H9 (cell line): ENCODE measurements around the gene IMMP2L. TPM values are rescaled to one million over a fixed set of nuclear protein-coding genes. Genes with fewer than 3 reads are reported as not detected.

Source experiments
- DNase-seq: peaks from one replicate; pipeline ENCODE4 v3.0.0-alpha.2; 2017
- H2AFZ ChIP-seq: one replicate; pipeline ENCODE4 v1.6.1; 2013; ENCODE audit warnings: mild to moderate bottlenecking, low read length, control low read depth, moderate library complexity
- H2AK5ac ChIP-seq: 2 replicates; pipeline ENCODE4 v1.6.1; 2013; ENCODE audit warnings: low read length, control low read depth, mixed read lengths; ENCODE audit not compliant: insufficient read length
- H2BK120ac ChIP-seq: one replicate; pipeline ENCODE4 v1.6.1; 2013; ENCODE audit warnings: low read depth, mild to moderate bottlenecking, low read length, control low read depth, inconsistent platforms; ENCODE audit not compliant: poor library complexity, severe bottlenecking
- H2BK12ac ChIP-seq: 2 replicates; pipeline ENCODE4 v1.6.1; 2013; ENCODE audit warnings: low read length, control low read depth, mixed read lengths, low read depth; ENCODE audit not compliant: insufficient read length
- H2BK15ac ChIP-seq: 2 replicates; pipeline ENCODE4 v1.6.1; 2013; ENCODE audit warnings: low read depth, low read length, control low read depth
- H2BK20ac ChIP-seq: one replicate; pipeline ENCODE4 v1.6.1; 2013; ENCODE audit warnings: low read depth, mild to moderate bottlenecking, low read length, control low read depth, inconsistent platforms; ENCODE audit not compliant: poor library complexity, severe bottlenecking
- H2BK5ac ChIP-seq: 2 replicates; pipeline ENCODE4 v1.6.1; 2013; ENCODE audit warnings: low read length, control low read depth, mixed read lengths; ENCODE audit not compliant: insufficient read length
- H3K14ac ChIP-seq: 2 replicates; pipeline ENCODE4 v1.6.1; 2013; ENCODE audit warnings: low read length, control low read depth; ENCODE audit not compliant: insufficient read depth
- H3K18ac ChIP-seq: 2 replicates; pipeline ENCODE4 v1.6.1; 2013; ENCODE audit warnings: low read depth, mild to moderate bottlenecking, mixed read lengths, low read length, control low read depth; ENCODE audit not compliant: insufficient read length
- H3K23ac ChIP-seq: 2 replicates; pipeline ENCODE4 v1.6.1; 2013; ENCODE audit warnings: low read length, control low read depth, mixed read lengths, low read depth; ENCODE audit not compliant: insufficient read length
- H3K23me2 ChIP-seq: 2 replicates; pipeline ENCODE4 v1.6.1; 2013; ENCODE audit warnings: low read depth, mild to moderate bottlenecking, mixed read lengths, low read length, control low read depth; ENCODE audit not compliant: insufficient read length, poor library complexity, severe bottlenecking
- H3K27ac ChIP-seq: 2 replicates; pipeline ENCODE4 v1.5.1; 2013; ENCODE audit warnings: low read length, control low read depth, mixed read lengths, low read depth; ENCODE audit not compliant: insufficient read length
- H3K27me3 ChIP-seq: 2 replicates; pipeline ENCODE4 v1.6.1; 2013; ENCODE audit warnings: low read length, control low read depth, inconsistent platforms; ENCODE audit not compliant: insufficient read depth
- H3K4ac ChIP-seq: 2 replicates; pipeline ENCODE4 v1.6.1; 2013; ENCODE audit warnings: low read depth, mild to moderate bottlenecking, control low read depth, inconsistent platforms, low read length, moderate library complexity
- H3K4me1 ChIP-seq: 2 replicates; pipeline ENCODE4 v1.6.1; 2013; ENCODE audit warnings: low read length, control low read depth, inconsistent platforms; ENCODE audit not compliant: insufficient read depth
- H3K4me2 ChIP-seq: 2 replicates; pipeline ENCODE4 v1.6.1; 2013; ENCODE audit warnings: low read length, control low read depth, mixed read lengths; ENCODE audit not compliant: insufficient read length, insufficient read depth
- H3K56ac ChIP-seq: 2 replicates; pipeline ENCODE4 v1.6.1; 2013; ENCODE audit warnings: low read depth, mild to moderate bottlenecking, mixed read lengths, low read length, control low read depth; ENCODE audit not compliant: insufficient read length
- H3K79me1 ChIP-seq: 2 replicates; pipeline ENCODE4 v1.6.1; 2013; ENCODE audit warnings: low read depth, mild to moderate bottlenecking, moderate library complexity, low read length, control low read depth, inconsistent platforms; ENCODE audit not compliant: insufficient read depth, poor library complexity, severe bottlenecking
- H3K79me2 ChIP-seq: 2 replicates; pipeline ENCODE4 v1.6.1; 2013; ENCODE audit warnings: low read length, control low read depth, inconsistent platforms; ENCODE audit not compliant: insufficient read depth
- H3K9ac ChIP-seq: 2 replicates; pipeline ENCODE4 v1.6.1; 2013; ENCODE audit warnings: low read length, control low read depth, mixed read lengths; ENCODE audit not compliant: insufficient read length; ENCODE audit errors: extremely low read depth
- H3K9me3 ChIP-seq: one replicate; pipeline ENCODE4 v1.6.1; 2013; ENCODE audit warnings: low read depth, low read length, inconsistent platforms; ENCODE audit not compliant: control insufficient read depth
- H3T11ph ChIP-seq: one replicate; pipeline ENCODE4 v1.6.1; 2013; ENCODE audit warnings: mild to moderate bottlenecking, low read length, control low read depth, inconsistent platforms
- H4K20me1 ChIP-seq: one replicate; pipeline ENCODE4 v1.6.1; 2013; ENCODE audit not compliant: control insufficient read depth, insufficient read length, insufficient read depth
- H4K5ac ChIP-seq: 2 replicates; pipeline ENCODE4 v1.6.1; 2013; ENCODE audit warnings: low read depth, mild to moderate bottlenecking, mixed read lengths, low read length, control low read depth; ENCODE audit not compliant: insufficient read length
- H4K8ac ChIP-seq: replicated peaks from 2 replicates; pipeline ENCODE4 v1.6.1; 2013; ENCODE audit warnings: low read length, control low read depth, mixed read lengths, low read depth; ENCODE audit not compliant: insufficient read length
- H4K91ac ChIP-seq: 2 replicates; pipeline ENCODE4 v1.6.1; 2013; ENCODE audit warnings: low read depth, mild to moderate bottlenecking, moderate library complexity, mixed read lengths, low read length, control low read depth; ENCODE audit not compliant: insufficient read length
- H3K27ac Mint-ChIP-seq, 3 experiments: 2 replicates in 2 of 3; 3 replicates in 1 of 3; pipeline ENCODE4 v1.8.0; 2020 to 2021; ENCODE audit warnings: mixed read lengths in 3 of 3, mild to moderate bottlenecking in 1 of 3, moderate library complexity in 1 of 3
- H3K27me3 Mint-ChIP-seq: 2 replicates; pipeline ENCODE4 v1.8.0; 2021; ENCODE audit warnings: low read depth, mild to moderate bottlenecking, moderate library complexity, mixed read lengths
- H3K36me3 Mint-ChIP-seq, 3 experiments: 2 replicates in 2 of 3; 3 replicates in 1 of 3; pipeline ENCODE4 v1.8.0; 2020 to 2021; ENCODE audit warnings: low read depth in 3 of 3, mixed read lengths in 3 of 3; ENCODE audit not compliant: insufficient read depth in 1 of 3
- H3K4me1 Mint-ChIP-seq, 2 experiments: 2 replicates each; pipeline ENCODE4 v1.8.0; 2020; ENCODE audit warnings: mixed read lengths in 2 of 2
- H3K4me3 Mint-ChIP-seq, 2 experiments: 2 replicates in 1 of 2; 3 replicates in 1 of 2; pipeline ENCODE4 v1.8.0; 2020 to 2021; ENCODE audit warnings: mild to moderate bottlenecking in 2 of 2, mixed read lengths in 2 of 2, moderate library complexity in 1 of 2
- H3K9me3 Mint-ChIP-seq, 2 experiments: 2 replicates in 1 of 2; 3 replicates in 1 of 2; pipeline ENCODE4 v1.8.0; 2020; ENCODE audit warnings: mild to moderate bottlenecking in 2 of 2, mixed read lengths in 2 of 2, moderate library complexity in 1 of 2
- CTCF ChIP-seq: fragments of 200-600 bp; sonication (generic); conservative IDR thresholded peaks from 3 replicates; pipeline ENCODE4 v1.8.0; 2021; ENCODE audit warnings: antibody characterized with exemption, mild to moderate bottlenecking
- WGBS: extraction: QIAGEN DNeasy Blood & Tissue Kit; methylation state at CpG from one replicate; pipeline ENCODE4 v1.1.7; 2013; ENCODE audit warnings: missing lambda C conversion rate, low lambda C conversion rate, mixed read lengths; ENCODE audit not compliant: insufficient read length; ENCODE audit errors: extremely low coverage; 5-methylcytosine and 5-hydroxymethylcytosine counted together
- total RNA-seq: library from RNA; stranded (reverse); gene quantifications from 2 replicates; pipeline ENCODE4 v1.2.1, GENCODE V29; 2021

Gene IMMP2L
- total RNA-seq, 1 experiment from 2014 or later, result 14.7 TPM

- Histone ChIP-seq H3K9me3 (no peaks in the 10 kb centered on the region), H2BK20ac (no peak overlapping the region), H3K14ac (no peak overlapping the region), H2AK5ac (no peak overlapping the region), H4K91ac (no peak overlapping the region), H3K23me2 (no peaks in the 10 kb centered on the region), H3K23ac (no peak overlapping the region), H3K4ac (no peak overlapping the region), H2BK15ac (no peak overlapping the region), H3K79me2 (no peaks in the 10 kb centered on the region), H2BK120ac (no peak overlapping the region), H3K18ac (no peak overlapping the region), H2BK12ac (no peak overlapping the region), H4K8ac (no peak overlapping the region), H3K9ac (no peak overlapping the region), H4K5ac (no peak overlapping the region), H3T11ph (no peak overlapping the region), H3K27ac (no peak overlapping the region), H4K20me1 (no peaks in the 10 kb centered on the region), H3K4me1 (no peaks in the 10 kb centered on the region), H2AFZ (no peak overlapping the region), H3K56ac (no peak overlapping the region), H3K4me2 (no peak overlapping the region), H3K27me3 (no peaks in the 10 kb centered on the region), H3K79me1 (no peaks in the 10 kb centered on the region), H2BK5ac (no peak overlapping the region)
- Mint-ChIP-seq H3K4me1 (peaks cover 8 to 11% of the 10 kb centered on the region in 2 experiments), H3K36me3 (no peaks in the 10 kb centered on the region), H3K4me3 (no peak overlapping the region), H3K9me3 (no peaks in the 10 kb centered on the region), H3K27ac (no peak overlapping the region), H3K27me3 (no peaks in the 10 kb centered on the region)
- WGBS, result no CpG with 5 or more reads among the region's 2 CpGs
- no peak for TF ChIP-seq CTCF
- DNase-seq, result no peak
Observed at GRCh38 chr7:110645616-110646015, 916.7 kb downstream of the IMMP2L start.
